COR-L47 (cell line): ENCODE measurements around the gene CUL7.
"Not testable (repeated sequence)": the region's sequence is repeated elsewhere in the genome, so short reads cannot be mapped to it uniquely, and the experiment has no call there.

Source experiments
- DNase-seq: peaks from one replicate; lab custom pipeline; 2025; lab: John Stamatoyannopoulos, UW

The CUL7 gene

DNA sequence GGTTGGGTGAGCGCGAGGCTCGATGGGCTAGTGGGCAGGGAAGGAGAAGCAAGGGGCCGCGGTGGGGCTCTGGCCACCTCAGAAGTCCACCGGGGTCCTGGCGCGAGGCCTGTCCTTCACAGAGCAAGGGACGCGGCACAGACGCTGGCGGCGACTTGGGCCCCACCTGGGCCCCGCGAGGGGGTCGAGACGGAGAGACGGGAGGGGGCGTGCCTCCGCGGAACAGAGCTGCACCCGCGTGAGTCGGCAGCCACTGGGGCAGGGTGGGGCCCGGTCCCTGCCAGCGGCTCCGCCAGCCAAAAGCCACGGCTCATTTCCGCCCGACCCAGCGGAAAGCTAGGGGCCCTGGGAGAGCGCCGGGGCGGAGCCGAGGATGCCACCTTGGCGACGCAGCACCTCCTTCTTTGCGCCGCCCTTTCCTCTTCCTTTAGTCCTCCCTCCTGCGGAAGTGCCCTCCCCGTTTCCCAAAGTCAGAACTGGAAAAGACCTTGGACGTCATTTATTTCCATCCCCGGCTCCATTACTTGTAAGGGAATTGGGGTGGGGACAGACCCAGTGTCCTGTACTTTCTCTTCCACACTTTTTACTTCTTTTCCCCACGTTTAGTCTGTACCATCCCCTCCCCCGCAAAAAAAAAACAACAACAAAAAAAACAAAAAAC lies at the start of gene CUL7:
Gene CUL7, minus strand, starts transcription at position 307 of the 661 bp plus-strand sequence. CDS start 1,063 bp downstream, outside the sequence.
- DNase-seq = peak; percentile 95

DNA sequence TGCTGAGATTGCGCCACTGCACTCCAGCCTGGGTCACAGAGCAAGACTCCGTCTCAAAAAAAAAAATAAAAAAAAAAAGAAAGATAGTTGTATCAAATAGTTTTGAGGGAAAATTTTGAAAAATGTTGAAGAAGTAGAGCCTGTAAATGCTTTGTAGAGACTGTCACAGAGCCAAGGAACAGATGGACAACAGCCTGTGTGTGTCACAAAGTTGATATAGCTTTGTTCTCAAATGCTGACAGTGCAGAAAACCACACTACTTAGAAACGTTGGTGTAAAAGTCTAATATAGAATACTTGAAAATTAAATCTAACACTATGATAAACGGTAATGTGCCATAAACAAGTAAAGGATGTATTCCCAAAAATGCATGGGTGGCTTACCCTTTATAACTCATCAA lies 47.8 kb upstream of the CUL7 start:
- DNase-seq = no peak

DNA sequence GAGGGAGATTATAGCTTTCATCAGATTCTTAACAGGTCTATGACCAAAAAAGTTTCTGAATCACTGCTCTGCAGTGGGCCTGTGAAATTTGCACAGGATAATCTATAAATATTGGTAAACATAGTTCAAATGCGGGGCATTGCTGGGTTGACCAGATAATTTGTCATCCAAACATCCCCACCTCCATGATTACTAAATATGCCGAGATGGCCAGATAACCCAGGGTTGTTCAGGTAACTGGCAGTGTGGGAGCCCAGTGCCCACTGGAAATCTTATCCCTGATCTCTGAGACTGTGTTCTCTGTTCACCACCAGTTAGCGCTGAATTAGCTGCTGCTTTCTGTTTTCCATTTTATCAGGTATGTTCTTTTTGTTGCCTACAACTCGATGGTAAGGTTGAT lies 43.9 kb upstream of the CUL7 start:
- DNase-seq = no peak

DNA sequence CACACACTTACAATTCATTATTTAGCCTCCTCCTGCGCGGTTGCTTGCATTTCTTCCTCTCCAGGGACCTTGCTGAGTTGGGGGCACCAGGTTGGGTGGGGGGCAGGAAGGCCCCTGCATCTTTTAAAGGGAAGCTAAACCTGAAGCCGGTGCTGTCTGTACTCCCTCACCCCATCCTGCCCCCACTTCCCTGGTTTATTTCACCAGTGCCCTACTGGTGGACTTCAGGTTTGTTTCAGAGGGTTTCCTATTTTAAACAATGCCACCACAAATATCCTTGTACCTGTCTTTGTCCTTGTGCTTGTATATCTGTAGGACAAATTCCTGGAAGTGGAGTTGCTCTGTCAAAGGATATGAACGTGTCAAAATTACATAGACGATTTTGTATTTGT lies 43.4 kb upstream of the CUL7 start:
- no peak for DNase-seq

DNA sequence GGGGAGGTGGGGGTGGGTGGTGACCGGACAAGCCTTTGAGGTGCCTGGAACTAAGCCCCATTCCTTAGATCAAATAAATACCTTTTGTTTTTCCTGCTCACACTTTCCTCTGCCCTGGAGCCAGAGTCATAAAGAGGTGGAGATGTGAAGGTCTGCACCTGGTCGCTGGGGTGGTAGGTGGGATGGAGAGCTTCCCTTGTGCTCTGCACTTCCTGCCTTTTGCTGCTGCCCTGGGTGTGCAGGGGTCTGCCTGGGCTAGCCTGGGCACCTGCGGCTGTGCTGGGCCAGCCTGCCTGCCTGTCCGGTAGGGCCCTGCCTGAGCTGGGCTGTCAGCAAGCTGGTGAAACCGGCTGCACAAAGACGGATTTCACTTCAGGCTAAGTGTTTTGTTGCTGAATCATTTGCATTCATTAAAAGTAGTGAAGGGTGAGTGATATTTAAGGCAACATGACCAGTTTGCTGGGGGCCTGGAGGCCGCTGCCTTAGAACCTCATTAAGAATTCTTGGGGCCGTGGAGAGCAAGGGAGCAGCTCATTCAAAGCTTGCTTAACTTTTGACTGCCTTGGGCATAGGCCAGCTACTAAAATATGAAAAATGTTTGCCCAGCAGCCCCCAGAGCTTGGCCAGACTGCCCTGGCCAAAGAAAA lies 42.9 kb upstream of the CUL7 start:
- no peak for DNase-seq

DNA sequence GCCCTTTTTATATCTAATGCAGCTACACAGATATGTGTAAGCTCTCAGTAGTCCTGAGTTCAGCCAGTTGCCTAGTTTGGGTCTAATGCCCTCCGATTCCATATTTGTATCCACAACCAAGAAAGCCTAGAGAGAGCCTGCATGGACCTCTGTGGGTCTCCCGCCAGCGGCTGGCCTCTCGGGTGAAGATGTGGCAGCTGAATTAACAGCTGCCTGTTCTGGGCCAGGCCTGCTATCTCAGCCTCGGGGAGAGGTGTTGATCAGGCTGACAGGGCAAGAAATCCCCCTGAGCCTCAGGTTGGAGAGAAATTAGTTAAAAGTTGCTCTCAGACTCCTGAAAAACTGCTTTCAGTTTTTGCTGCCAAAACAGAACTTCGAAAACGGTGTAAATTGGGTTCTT lies 42.3 kb upstream of the CUL7 start:
- no peak for DNase-seq

DNA sequence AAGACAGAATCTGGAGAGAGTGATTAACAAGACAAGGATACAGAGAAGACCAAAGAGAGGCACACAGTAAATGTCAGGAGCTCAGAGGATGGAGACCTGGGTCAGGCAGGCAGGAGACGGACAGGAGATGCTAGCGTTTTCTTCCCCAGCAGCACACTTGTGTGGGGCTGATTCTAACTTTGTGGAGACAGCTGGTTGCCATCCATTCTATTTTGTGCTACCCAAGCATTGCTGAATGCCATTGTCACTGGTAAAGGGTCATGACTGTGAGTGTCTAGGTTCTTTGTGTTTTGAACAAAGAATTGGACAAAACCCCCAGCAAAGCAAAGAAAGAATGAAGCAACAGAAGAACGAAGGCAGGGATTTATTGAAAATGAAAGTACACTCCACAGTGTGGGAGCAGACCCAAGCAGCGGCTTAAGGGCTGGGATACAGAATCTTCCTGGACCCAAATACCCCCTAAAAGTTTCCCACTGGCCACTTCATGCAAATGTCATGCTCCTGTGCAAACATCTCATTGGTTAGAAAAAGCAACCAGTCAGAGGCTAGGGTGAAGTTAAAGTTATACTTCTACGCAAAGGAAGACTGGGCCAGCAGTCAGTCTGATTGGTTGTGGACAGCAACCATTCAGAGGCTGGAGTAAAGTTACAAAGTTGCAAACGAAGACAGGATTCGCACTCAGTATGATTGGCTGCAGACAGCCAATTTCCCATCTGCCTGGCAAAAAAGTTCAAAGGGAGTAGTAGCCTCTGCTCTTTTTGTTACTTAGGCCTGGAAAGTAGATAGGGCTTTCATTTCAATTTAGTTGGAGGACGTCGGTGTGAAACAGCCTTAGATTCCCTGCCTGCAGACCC lies 40.0 kb upstream of the CUL7 start:
- DNase-seq = no peak

DNA sequence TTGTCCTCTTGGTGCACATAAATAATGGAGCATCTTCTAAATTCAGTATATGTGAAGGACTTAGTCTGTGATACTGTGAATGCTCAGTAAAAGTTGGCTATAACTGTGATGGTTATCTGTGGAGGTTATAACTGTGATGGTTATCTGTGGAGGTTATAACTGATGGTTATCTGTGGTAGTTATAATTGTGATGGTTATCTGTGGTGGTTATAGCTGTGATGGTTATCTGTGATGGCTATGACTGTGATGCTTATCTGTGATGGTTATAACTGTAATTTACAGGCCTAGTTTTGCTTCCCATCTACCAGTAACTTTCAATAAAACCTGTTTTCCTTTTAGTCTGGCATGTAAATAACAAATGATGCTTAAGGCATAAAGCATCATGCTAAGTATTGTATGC lies 39.0 kb upstream of the CUL7 start:
- no peak for DNase-seq

DNA sequence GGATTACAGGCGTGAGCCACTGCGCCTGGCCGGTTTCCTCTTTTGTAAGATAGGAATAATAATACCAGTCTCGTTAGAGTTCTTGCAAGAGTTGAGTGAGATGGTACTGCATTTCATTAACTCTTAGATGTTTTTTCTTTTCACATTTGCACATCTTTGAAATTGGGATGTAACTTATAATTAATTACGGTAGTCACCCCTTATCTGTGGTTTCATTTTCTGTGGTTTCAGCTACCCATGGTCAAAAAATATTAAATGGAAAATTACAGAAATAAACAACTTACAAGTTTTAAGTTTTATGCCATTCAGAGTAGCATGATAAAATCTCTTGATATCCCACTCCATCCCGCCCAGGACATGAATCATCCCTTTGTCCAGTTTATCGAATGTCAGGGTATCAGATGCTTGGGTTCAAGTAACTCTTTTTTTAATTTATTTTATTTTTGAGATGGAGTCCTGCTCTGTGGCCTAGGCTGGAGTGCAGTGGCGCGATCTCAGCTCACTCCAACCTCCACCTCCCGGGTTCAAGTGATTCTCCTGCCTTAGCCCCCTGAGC lies 37.9 kb upstream of the CUL7 start:
- no peak for DNase-seq

DNA sequence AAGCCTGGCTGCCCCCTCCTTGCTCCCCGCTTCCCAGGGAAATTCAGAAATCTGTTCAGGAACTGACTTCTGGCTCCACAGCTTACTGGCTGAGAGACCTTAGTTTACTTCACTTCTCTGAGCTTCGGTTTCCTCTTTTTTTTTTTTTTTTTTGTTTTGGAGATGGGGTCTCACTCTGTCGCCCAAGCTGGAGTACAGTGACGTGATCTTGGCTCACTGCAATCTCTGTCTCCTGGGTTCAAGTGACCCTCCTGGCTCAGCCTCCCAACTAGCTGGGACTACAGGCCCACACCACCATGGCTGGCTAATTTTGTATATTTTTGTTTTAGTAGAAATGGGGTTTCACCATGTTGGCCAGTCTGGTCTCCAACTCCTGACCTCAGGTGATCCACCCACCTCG lies 37.4 kb upstream of the CUL7 start:
- no peak for DNase-seq

DNA sequence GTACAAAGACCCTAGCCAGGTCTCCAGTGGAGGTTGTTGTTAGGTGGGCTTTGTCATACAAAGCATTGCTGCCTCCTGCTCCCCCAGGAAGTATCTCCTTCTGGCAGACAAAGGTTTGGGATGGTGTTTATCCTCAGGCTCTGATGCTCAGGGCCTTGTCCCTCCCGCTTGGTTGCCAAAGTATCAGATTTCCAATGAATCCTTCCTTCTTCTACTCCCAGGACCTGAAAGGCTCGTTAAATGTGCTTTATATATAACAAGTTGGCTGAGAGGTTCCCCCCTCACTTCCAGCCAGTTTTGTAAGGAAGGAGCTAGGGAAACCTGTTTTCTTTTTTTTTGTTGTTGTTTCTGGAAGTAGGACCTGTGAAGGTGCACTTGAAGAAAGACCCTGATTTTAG lies 36.9 kb upstream of the CUL7 start:
- no peak for DNase-seq

DNA sequence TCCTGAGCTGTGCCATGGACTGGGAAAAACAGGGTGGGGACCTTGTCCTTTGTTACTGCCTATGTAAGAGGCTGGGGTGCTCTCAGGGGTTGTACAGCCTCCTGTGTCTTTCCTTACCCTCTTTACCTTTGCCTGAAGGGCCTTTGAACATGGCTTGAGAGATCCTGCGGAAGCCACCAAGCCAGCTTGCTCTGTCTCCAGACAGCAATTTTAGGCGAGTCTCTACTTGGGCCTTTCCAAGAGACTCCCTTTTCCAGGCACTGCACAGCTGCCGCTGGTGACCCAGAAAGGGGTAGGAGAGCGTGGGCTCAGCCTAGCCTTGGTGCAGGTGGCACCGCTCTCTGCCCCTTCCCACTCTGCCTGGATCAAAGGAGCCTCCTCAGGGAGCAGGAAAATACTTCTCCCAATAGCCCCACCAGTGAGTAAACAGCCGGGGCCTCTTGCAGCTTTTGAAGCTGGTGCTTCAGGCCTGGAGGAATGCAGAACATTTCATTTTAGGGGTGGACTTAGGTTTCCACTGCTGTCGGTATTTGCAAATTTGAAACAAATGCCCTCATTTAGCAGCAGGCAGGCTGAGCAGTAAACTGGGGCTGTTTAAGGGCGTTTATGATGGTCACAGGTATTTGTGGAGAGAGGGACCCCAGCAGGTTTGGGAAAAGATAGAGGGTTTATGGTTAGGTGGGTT lies 36.4 kb upstream of the CUL7 start:
- no peak for DNase-seq

DNA sequence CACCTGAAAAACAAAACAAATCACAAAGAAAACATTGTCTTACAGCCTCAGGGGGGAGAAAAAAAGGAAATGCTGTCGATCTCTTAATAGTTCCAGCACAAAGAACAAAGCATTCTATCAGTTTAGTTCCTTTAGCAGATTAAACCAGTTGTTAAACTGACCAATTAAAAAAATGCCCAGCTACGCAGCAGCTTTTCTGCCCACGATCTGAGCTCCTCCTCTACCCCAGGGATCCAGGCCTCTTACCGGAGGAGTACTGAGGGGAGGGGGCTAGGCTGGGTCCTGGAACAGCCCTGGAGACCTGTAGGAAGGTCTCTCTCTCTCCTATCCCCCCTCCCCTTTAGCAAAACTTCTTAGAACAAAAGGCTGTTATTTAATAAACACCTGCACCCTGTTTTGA lies 35.8 kb upstream of the CUL7 start:
- no peak for DNase-seq

DNA sequence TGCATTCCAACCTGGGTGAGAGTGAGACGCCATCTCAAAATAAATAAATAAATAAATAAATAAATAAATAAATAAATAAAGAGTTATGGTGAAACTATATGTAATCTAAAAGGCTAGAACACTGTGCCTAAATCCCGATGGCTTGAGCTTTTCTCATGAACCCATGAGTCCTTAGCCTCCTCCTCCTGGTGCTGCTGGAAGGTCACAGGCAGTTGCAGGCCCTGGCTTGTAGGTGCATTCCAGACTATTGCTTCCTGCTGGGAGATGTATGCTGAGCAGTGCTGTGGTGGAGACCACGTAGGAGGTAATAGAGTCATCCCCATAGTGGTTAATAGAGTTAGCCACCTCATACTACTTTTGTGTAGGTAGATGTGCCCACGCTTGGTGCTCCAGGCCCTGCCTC lies 35.0 kb upstream of the CUL7 start:
- no peak for DNase-seq

DNA sequence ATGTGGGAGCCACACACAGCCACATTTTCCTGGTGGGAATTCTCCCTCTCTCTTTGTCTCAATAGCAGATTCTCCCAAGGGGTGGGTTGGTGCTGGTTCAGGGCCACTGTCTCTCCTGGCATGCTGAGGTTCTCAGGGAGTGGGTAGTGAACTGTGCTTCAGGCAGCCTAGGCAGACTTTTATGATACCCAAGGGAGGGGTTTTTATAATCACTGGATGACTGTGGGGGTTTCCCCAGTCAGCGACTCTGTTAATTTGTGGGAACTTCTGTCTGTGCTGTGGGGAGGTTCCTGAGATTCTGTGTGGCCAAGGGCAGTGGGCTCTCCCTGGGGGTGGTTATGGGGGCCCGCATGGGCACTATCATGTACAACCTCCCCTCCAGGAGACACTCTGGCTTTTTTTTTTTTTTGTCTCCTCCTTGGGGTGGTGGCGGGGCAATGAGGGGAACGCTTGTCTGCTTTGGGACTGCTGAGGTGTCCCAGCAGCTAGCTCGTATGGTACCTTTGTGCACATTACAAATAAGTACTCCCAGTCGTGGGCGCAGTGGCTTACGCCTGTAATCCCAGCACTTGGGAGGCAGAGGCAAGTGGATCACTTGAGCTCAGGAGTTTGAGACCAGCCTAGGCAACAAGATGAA lies 32.5 kb upstream of the CUL7 start:
- no peak for DNase-seq

DNA sequence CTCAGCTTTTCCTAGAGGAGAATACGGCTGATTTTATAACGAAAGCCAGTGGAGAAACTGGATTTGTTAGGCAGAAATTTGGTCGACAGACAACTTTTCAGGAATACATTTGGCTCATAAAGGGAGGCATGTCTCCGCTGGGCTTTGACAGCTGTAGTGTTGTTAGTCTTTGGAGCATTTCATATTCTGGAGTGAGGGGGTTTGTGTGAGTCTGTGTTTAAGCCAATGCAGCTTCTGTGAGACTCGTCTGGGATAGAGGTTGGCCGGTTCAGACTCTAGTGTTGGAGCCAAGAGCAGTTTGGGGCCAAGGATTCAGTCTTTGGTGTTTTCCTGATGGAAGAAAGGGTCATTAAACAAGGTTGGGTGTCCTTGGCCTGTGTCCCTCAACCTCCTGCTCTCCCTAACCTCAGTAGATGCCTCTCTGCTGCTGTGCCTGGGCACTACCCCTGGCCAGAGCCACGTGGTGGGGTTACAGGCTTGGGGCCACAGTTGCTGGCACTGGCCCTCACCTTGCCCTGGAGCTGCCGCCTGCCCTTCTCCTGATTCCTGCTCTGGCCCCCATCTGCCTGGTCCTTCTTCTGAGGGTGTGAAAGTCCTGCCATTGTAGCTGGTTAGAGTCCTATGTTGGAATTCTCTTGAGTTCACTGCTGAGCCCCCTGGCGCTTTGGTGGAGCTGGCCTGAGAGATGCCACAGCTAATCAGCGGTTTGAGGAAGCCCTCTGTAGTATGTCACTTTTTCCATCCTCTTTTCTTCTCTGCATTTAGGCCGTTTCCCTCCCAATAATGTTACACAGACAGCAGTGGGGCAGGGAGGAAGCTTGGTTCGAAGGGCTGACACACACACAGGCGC lies 29.4 kb upstream of the CUL7 start:
- no peak for DNase-seq

DNA sequence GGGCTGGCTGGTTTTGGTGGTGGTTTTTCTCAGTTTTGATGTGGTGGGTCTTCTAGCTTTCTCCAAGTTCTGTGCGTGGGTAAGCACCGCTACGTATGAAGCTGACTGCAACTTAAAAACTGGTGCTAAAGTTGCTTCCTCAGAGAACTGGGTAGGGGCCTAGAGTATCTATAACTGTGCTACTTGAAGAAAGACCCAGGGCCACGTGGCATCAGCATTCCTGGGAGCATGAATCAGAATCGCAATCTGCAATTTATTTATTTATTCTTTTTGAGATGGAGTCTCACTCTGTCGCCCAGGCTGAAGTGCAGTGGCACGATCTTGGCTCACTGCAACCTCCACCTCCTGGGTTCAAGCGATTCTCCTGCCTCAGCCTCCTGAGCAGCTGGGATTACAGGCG lies 28.3 kb upstream of the CUL7 start:
- not testable (repeated sequence) for DNase-seq

DNA sequence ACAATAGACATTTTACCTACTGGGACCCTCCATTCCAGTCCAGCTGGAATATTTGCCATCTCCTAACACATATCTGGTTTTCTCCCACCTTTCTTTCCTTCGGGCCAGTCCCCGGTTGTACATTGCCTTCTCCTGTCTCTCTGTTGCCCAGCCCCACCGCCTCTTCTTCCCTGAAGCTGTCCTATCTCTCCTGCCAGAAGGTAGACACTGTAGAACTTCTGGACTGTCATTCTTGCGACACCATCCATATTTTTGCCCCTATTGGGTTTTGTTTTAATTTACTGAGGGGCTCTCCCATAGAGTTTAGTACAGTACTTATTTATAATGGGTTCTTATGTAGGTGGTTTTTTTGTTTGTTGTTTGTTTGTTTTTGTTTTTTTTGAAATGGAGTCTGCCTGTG lies 27.4 kb upstream of the CUL7 start:
- no peak for DNase-seq

DNA sequence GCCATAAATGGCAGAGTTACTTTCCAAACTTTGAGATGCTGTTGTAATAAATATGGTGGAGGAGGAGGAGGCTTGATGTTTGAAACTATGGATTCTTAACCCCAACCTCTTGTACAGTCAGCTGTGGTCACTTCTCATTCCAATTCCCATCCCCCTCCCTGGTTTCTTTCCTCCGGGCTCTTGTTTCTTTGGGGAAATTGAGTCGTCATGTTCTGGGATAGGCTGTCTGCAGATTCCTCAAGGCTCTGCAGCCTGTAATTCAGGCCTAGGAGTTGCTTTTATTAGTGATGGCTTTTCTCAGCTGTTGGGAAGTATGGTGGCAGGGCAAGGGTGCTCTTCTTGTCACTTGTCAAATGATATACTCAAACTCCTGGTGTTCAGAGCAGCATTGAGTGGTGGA lies 25.0 kb upstream of the CUL7 start:
- DNase-seq = no peak

DNA sequence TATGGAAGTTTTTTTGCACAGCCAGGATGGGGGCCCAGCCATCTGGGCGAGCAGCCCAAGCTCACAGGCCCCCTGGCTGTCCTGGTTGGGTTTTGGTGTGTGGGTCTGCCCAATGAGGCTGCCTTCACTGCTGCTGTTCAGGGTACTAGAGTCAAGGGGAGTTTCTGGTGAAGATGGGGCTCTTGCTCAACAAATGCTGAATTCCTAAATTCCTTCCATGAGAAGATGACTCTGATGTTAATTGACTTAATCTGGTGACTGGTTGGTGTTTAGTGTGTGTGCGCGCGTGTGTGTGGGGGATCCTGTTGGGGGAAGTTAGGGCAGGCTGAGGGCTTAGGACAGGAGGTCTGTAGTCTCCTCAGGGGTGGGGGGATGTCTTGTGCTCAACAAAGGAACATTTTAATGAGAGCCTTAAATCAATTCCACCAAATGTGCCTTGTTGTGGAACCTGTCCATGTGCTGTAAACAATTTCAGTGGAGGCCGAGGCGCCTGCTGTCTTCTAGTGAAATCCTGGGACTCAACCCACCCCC lies 24.4 kb upstream of the CUL7 start:
- no peak for DNase-seq
